ENCODE measurements around the gene DERA. TPM values are rescaled to one million over a fixed set of nuclear protein-coding genes. Genes with fewer than 3 reads are reported as not detected.

DERA gene
- total and polyA plus RNA-seq, 11 donors: 19.0 to 44.3 (median 23.8) TPM

GRCh38 chr12:15893260-15893659 lies 17.9 kb upstream of the DERA start:
- Histone ChIP-seq H3K9me3 (no peaks in the 10 kb centered on the region), H3K4me1 (peaks cover 0 to 10% (median 1%) of the 10 kb centered on the region in 12 donors), H3K27ac (no peak overlapping the region), H3K36me3 (peaks cover 0 to 90% (median 57%) of the 10 kb centered on the region in 9 donors), H3K4me3 (no peak overlapping the region), H3K27me3 (no peaks in the 10 kb centered on the region)
- TF ChIP-seq CTCF (IDR thresholded peaks at IDR 0.05) (no peak), POLR2A (IDR thresholded peaks at IDR 0.05) (no peak)
- intact Hi-C loops (cut with DNase I): no loop called here
- DNase-seq (no peak), ATAC-seq (no peak)
- WGBS, 4 donors: 80 to 86% (median 83%) methylated on average over 3 of the region's 3 CpGs

- Histone ChIP-seq H3K27me3 (no peaks in the 10 kb centered on the region), H3K9me3 (no peaks in the 10 kb centered on the region), H3K27ac (no peak overlapping the region), H3K4me1 (peaks cover 0 to 22% (median 0%) of the 10 kb centered on the region in 12 donors), H3K4me3 (no peak overlapping the region), H3K36me3 (peaks cover 0 to 98% (median 63%) of the 10 kb centered on the region in 9 donors)
- 90 to 100% (median 97%) methylated on average over 1 of the region's 1 CpG for WGBS, 4 donors
- intact Hi-C loops (cut with DNase I): no loop called here
- DNase-seq: no peak
- no peak for ATAC-seq
- TF ChIP-seq POLR2A (IDR thresholded peaks at IDR 0.05): no peak
- no peak for TF ChIP-seq CTCF (IDR thresholded peaks at IDR 0.05)
Measured at GRCh38 chr12:15896867-15897266, 14.3 kb upstream of the DERA start.

GRCh38 chr12:15897433-15897832 lies 13.7 kb upstream of the DERA start:
- no peak for DNase-seq
- Histone ChIP-seq H3K27ac (no peak overlapping the region), H3K36me3 (peaks cover 0 to 98% (median 67%) of the 10 kb centered on the region in 9 donors), H3K27me3 (no peaks in the 10 kb centered on the region), H3K4me3 (no peak overlapping the region), H3K4me1 (peaks cover 0 to 22% (median 0%) of the 10 kb centered on the region in 12 donors), H3K9me3 (no peaks in the 10 kb centered on the region)
- WGBS, 4 donors: 77 to 85% (median 83%) methylated on average over 2 of the region's 2 CpGs
- TF ChIP-seq POLR2A (IDR thresholded peaks at IDR 0.05): no peak
- no peak for TF ChIP-seq CTCF (IDR thresholded peaks at IDR 0.05)
- ATAC-seq: no peak
- intact Hi-C loops (cut with DNase I): no loop called here

- Histone ChIP-seq H3K27me3 (no peaks in the 10 kb centered on the region), H3K4me1 (peaks cover 0 to 22% (median 0%) of the 10 kb centered on the region in 12 donors), H3K4me3 (no peak overlapping the region), H3K9me3 (no peaks in the 10 kb centered on the region), H3K27ac (peak overlapping the region in 1 of 12 donors; percentile 48), H3K36me3 (peaks cover 0 to 100% (median 76%) of the 10 kb centered on the region in 9 donors)
- TF ChIP-seq POLR2A (IDR thresholded peaks at IDR 0.05) (no peak), CTCF (IDR thresholded peaks at IDR 0.05) (peak; percentile 59 to 82 (median 66))
- DNase-seq (no peak), ATAC-seq (peak in 1 of 4 donors; percentile 45)
- intact Hi-C loops (cut with DNase I): no loop called here
Measured at GRCh38 chr12:15899282-15899870, 11.8 kb upstream of the DERA start.
